Colonic mucosa (tissue), 4 donors: Measurements from ENCODE around the gene ADARB2. TPM values are rescaled to one million over a fixed set of nuclear protein-coding genes. Genes with fewer than 3 reads are reported as not detected.

ENCODE experiments used
- DNase-seq: peaks from one replicate; pipeline ENCODE4 v3.0.0-alpha.2; 2020
- H3K27ac ChIP-seq: fragments of 200-600 bp; one replicate; pipeline ENCODE4 v1.8.0; 2021
- H3K27me3 ChIP-seq: fragments of 200-600 bp; one replicate; pipeline ENCODE4 v1.8.0; 2021
- H3K36me3 ChIP-seq: fragments of 200-600 bp; one replicate; pipeline ENCODE4 v1.8.0; 2021
- H3K4me1 ChIP-seq: fragments of 200-600 bp; one replicate; pipeline ENCODE4 v1.8.0; 2021; ENCODE audit warnings: mild to moderate bottlenecking
- H3K4me3 ChIP-seq: fragments of 200-600 bp; one replicate; pipeline ENCODE4 v1.8.0; 2021
- H3K9ac ChIP-seq, 2 donors: one replicate each; pipeline ENCODE4 v1.7.0; 2013; ENCODE audit warnings: control low read depth in 2 of 2, low read depth in 2 of 2, low read length in 2 of 2
- H3K9me3 ChIP-seq: fragments of 200-600 bp; one replicate; pipeline ENCODE4 v1.8.0; 2021
- intact Hi-C: fragments of 100-400 bp; cut with DNase I; formaldehyde crosslinking; loops from one replicate; pipeline ENCODE4 v1.14.1; 2022
- total RNA-seq, 2 donors: library from RNA; stranded (reverse); fragmentation: NEBNext Ultra II Directional in 1 of 2; extraction: Animal tissue kit (Norgen Biotek cat#: 25700) in 1 of 2; gene quantifications; one replicate each; pipeline ENCODE4 v1.2.1, GENCODE V29; 2021
- TF ChIP-seq, protein P1 (sequence below): fragments of 200-600 bp; IDR thresholded peaks from one replicate; pipeline ENCODE4 v1.8.0; 2022; ENCODE audit warnings: antibody characterized with exemption, mild to moderate bottlenecking
- donor health status: healthy.
- donor health status: DM: no; HTN: no; CAD: no.
- donor health status: DM: no; HTN: no; CAD: no.

The ADARB2 gene
- total RNA-seq, 2 donors from 2014 or later = 0.19 TPM; not detected in 1

- Histone ChIP-seq H3K4me1 (no peaks in the 10 kb centered on the region), H3K36me3 (no peaks in the 10 kb centered on the region), H3K27me3 (no peaks in the 10 kb centered on the region), H3K9me3 (no peaks in the 10 kb centered on the region), H3K27ac (no peak overlapping the region), H3K4me3 (no peak overlapping the region), H3K9ac (no peak overlapping the region)
- intact Hi-C loops = no loop called here
- no peak for DNase-seq
- TF ChIP-seq, protein P1, sequence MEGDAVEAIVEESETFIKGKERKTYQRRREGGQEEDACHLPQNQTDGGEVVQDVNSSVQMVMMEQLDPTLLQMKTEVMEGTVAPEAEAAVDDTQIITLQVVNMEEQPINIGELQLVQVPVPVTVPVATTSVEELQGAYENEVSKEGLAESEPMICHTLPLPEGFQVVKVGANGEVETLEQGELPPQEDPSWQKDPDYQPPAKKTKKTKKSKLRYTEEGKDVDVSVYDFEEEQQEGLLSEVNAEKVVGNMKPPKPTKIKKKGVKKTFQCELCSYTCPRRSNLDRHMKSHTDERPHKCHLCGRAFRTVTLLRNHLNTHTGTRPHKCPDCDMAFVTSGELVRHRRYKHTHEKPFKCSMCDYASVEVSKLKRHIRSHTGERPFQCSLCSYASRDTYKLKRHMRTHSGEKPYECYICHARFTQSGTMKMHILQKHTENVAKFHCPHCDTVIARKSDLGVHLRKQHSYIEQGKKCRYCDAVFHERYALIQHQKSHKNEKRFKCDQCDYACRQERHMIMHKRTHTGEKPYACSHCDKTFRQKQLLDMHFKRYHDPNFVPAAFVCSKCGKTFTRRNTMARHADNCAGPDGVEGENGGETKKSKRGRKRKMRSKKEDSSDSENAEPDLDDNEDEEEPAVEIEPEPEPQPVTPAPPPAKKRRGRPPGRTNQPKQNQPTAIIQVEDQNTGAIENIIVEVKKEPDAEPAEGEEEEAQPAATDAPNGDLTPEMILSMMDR = no peak
Measured at GRCh38 chr10:1392127-1392526, 345.2 kb downstream of the ADARB2 start.

DNA sequence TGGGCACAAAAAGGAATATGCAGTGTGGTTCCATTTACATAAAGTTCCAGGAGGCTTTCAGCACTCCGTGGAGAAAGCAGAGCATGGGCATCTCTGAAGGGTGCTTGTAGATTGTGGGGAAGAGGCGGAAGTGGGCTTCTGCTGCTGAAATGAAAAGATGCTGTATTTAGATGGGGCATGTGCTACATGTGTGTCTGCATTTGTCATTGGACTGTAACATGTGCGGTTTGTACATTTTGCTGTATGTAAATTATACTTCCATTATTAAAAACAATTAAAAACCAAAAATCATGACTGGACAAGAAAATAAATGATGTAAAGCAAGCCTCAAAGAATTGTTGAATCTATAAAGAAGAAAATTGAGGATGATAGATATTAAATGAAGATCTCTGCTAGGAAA, 347.1 kb downstream of the ADARB2 start:
- Histone ChIP-seq H3K36me3 (no peaks in the 10 kb centered on the region), H3K9me3 (no peaks in the 10 kb centered on the region), H3K27me3 (no peaks in the 10 kb centered on the region), H3K27ac (no peak overlapping the region), H3K4me3 (no peak overlapping the region), H3K4me1 (no peaks in the 10 kb centered on the region), H3K9ac (no peak overlapping the region)
- TF ChIP-seq, protein P1 = no peak
- intact Hi-C loops = no loop called here
- no peak for DNase-seq

DNA sequence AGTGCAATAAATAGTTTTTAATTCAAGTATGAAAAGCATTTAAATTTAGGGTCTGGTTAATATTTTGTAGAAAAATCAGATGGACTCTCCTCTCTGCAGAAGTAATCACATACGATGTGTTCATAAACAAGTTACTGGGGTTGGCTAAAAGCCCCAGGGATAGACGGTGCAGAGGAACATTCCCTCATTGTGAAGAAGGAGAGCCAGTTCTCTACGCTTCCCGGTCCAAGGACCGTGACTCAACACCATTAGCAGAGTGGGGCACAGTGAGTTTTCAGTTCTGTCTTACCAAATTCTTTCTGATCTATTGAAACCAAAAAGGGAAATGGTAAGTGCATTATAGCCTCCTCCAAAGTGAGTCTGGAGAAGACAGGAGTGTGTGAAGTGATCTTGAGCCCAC, 353.3 kb downstream of the ADARB2 start:
- Histone ChIP-seq H3K9ac (no peak overlapping the region), H3K27me3 (no peaks in the 10 kb centered on the region), H3K36me3 (no peaks in the 10 kb centered on the region), H3K4me3 (no peak overlapping the region), H3K4me1 (no peaks in the 10 kb centered on the region), H3K9me3 (no peaks in the 10 kb centered on the region), H3K27ac (no peak overlapping the region)
- TF ChIP-seq, protein P1 = no peak
- peak; percentile 6 for DNase-seq
- intact Hi-C loops = no loop called here

DNA sequence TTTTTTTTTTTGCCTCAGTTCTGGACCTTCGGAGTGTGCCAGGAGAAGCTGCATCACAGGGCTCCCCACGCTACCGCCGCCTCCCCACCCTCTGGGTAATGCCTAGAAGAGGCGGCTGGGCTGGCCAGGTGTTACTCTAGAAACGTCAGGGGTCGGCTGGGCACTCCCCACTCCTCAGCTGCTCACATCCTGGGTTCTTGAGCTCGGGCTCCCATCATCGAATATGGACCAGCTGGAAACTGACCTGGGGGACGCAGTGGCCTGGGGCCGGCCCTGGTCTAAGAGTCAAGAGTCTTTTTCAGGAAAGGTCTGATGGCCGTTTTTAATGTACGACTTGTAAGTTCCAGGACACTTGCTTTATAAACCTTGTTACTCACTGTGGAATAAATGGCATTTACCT, 354.6 kb downstream of the ADARB2 start:
- intact Hi-C loops = no loop called here
- H3K4me3 ChIP-seq = no peak overlapping the region
- H3K36me3 ChIP-seq = no peaks in the 10 kb centered on the region
- H3K9me3 ChIP-seq = no peaks in the 10 kb centered on the region
- no peak overlapping the region for H3K9ac ChIP-seq
- peak; percentile 12 for DNase-seq
- TF ChIP-seq, protein P1 = no peak
- H3K4me1 ChIP-seq = no peaks in the 10 kb centered on the region
- H3K27ac ChIP-seq = no peak overlapping the region
- no peaks in the 10 kb centered on the region for H3K27me3 ChIP-seq

- TF ChIP-seq, protein P1 = no peak
- Histone ChIP-seq H3K9ac (no peak overlapping the region), H3K27ac (no peak overlapping the region), H3K36me3 (no peaks in the 10 kb centered on the region), H3K4me3 (no peak overlapping the region), H3K9me3 (no peaks in the 10 kb centered on the region), H3K4me1 (no peaks in the 10 kb centered on the region), H3K27me3 (no peaks in the 10 kb centered on the region)
- peak; percentile 0 for DNase-seq
- intact Hi-C loops = no loop called here
Measured at GRCh38 chr10:1381339-1381738, 356.0 kb downstream of the ADARB2 start.
